KBM-7 (cell line): ENCODE data around the gene RSPH6A.

ENCODE experiments used
- DNase-seq: peaks from one replicate; pipeline ENCODE4 v3.0.0-alpha.2; 2015
- in situ Hi-C: fragments of 300-500 bp; cut with MboI; formaldehyde crosslinking; loops from 2 replicates; pipeline ENCODE4 v1.14.3; 2020; ENCODE audit warnings: low sequenced_read_pairs, low pct_unique_long_range_greater_than_20kb, mixed read lengths

RSPH6A gene

DNA sequence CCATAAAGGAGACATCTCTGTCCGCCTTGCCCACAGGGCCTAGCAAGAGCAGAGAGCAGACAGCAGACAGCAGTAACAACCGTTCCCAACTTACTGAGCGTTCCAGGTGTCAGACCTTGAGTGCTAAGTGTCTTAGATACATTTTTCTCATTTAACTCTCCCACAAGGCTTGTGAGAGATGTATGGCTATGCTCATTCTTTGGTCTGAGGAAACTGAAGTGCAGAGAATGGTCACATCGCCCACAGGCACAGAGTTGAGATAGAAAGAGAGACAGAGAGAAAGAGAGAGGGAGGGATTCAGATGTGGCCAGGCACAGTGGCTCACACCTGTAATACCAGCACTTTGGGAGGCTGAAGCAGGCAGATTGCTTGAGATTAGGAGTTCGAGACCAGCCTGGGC lies 67.6 kb downstream of the RSPH6A start:
- in situ Hi-C loops, result no loop called here
- no peak for DNase-seq

DNA sequence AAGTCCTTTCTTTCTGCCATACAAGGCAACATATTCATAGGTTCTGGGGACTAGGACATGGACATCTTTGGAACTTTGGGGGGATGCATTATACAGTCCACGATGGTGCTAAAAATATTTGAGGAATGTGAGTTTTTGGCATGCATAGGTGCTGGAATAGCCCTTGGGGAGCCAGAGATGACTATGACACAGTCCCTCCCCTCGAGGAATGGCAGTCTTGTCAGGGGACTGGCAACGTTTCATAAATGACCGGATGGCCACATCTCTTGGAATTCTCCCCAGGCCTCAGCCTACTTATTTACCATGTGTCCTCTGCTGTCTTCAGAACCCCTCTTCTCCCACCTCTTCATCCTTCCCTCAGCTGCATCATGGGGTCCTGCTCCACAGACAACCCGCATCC lies 68.2 kb downstream of the RSPH6A start:
- no peak for DNase-seq
- in situ Hi-C loops, result no loop called here
